ENCODE data around the gene TBX2.

DNA sequence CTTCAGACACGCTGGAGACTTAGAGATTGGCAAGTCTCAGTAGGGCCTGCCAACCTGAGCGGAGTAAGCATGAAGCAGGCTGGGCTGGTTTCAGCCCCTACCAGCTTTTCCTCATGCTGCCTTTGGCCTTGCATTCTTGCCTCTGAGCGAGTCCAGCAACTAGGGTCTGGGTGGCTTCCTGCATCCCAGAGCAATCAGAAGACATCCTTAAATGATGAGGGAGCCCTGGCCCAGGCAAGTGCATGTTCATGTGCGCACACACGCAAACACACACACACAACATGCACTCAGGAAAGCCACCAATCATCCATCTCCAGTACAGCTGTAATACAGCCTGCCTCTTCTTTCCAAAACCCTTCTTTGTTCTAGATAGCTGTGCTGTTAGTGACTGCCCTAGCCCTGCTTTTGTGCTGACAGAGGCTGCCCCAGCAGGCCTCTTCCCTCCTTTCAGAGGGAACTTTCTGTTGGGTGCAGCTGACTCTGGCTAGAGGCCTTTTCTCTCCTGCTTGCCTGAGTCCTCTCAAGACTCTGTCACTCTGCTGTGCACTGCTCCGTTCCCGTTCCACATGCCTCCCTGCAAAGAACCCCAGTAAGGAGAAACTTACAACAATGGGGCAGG, 30.7 kb upstream of the TBX2 start:
- TF ChIP-seq, protein P1, sequence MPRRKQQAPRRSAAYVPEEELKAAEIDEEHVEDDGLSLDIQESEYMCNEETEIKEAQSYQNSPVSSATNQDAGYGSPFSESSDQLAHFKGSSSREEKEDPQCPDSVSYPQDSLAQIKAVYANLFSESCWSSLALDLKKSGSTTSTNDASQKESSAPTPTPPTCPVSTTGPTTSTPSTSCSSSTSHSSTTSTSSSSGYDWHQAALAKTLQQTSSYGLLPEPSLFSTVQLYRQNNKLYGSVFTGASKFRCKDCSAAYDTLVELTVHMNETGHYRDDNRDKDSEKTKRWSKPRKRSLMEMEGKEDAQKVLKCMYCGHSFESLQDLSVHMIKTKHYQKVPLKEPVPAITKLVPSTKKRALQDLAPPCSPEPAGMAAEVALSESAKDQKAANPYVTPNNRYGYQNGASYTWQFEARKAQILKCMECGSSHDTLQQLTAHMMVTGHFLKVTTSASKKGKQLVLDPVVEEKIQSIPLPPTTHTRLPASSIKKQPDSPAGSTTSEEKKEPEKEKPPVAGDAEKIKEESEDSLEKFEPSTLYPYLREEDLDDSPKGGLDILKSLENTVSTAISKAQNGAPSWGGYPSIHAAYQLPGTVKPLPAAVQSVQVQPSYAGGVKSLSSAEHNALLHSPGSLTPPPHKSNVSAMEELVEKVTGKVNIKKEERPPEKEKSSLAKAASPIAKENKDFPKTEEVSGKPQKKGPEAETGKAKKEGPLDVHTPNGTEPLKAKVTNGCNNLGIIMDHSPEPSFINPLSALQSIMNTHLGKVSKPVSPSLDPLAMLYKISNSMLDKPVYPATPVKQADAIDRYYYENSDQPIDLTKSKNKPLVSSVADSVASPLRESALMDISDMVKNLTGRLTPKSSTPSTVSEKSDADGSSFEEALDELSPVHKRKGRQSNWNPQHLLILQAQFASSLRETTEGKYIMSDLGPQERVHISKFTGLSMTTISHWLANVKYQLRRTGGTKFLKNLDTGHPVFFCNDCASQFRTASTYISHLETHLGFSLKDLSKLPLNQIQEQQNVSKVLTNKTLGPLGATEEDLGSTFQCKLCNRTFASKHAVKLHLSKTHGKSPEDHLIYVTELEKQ (tag by site-specific recombination; IDR thresholded peaks at IDR 0.05; ENCODE audit: borderline replicate concordance) = no peak
- TF ChIP-seq, protein P2, sequence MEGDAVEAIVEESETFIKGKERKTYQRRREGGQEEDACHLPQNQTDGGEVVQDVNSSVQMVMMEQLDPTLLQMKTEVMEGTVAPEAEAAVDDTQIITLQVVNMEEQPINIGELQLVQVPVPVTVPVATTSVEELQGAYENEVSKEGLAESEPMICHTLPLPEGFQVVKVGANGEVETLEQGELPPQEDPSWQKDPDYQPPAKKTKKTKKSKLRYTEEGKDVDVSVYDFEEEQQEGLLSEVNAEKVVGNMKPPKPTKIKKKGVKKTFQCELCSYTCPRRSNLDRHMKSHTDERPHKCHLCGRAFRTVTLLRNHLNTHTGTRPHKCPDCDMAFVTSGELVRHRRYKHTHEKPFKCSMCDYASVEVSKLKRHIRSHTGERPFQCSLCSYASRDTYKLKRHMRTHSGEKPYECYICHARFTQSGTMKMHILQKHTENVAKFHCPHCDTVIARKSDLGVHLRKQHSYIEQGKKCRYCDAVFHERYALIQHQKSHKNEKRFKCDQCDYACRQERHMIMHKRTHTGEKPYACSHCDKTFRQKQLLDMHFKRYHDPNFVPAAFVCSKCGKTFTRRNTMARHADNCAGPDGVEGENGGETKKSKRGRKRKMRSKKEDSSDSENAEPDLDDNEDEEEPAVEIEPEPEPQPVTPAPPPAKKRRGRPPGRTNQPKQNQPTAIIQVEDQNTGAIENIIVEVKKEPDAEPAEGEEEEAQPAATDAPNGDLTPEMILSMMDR (tag by site-specific recombination; IDR thresholded peaks at IDR 0.05) = no peak
- no peak for TF ChIP-seq ZNF138 (tag by site-specific recombination; IDR thresholded peaks at IDR 0.05; ENCODE audit: borderline replicate concordance)
- TF ChIP-seq, protein P3, sequence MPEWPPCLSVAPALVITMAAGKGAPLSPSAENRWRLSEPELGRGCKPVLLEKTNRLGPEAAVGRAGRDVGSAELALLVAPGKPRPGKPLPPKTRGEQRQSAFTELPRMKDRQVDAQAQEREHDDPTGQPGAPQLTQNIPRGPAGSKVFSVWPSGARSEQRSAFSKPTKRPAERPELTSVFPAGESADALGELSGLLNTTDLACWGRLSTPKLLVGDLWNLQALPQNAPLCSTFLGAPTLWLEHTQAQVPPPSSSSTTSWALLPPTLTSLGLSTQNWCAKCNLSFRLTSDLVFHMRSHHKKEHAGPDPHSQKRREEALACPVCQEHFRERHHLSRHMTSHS (tag by site-specific recombination; IDR thresholded peaks at IDR 0.05) = no peak
- no peak for TF ChIP-seq ZNF157 (tag by site-specific recombination; IDR thresholded peaks at IDR 0.05)
- no peak for TF ChIP-seq ZNF174 (tag by site-specific recombination; IDR thresholded peaks at IDR 0.05)
- TF ChIP-seq ZNF341 (tag by site-specific recombination; IDR thresholded peaks at IDR 0.05; ENCODE audit: low read depth) = no peak
- TF ChIP-seq, protein P4, sequence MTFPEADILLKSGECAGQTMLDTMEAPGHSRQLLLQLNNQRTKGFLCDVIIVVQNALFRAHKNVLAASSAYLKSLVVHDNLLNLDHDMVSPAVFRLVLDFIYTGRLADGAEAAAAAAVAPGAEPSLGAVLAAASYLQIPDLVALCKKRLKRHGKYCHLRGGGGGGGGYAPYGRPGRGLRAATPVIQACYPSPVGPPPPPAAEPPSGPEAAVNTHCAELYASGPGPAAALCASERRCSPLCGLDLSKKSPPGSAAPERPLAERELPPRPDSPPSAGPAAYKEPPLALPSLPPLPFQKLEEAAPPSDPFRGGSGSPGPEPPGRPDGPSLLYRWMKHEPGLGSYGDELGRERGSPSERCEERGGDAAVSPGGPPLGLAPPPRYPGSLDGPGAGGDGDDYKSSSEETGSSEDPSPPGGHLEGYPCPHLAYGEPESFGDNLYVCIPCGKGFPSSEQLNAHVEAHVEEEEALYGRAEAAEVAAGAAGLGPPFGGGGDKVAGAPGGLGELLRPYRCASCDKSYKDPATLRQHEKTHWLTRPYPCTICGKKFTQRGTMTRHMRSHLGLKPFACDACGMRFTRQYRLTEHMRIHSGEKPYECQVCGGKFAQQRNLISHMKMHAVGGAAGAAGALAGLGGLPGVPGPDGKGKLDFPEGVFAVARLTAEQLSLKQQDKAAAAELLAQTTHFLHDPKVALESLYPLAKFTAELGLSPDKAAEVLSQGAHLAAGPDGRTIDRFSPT (tag by site-specific recombination; IDR thresholded peaks at IDR 0.05) = no peak
- TF ChIP-seq ZNF561 (tag by site-specific recombination; IDR thresholded peaks at IDR 0.05; ENCODE audit: borderline replicate concordance) = no peak
- TF ChIP-seq, protein P5, sequence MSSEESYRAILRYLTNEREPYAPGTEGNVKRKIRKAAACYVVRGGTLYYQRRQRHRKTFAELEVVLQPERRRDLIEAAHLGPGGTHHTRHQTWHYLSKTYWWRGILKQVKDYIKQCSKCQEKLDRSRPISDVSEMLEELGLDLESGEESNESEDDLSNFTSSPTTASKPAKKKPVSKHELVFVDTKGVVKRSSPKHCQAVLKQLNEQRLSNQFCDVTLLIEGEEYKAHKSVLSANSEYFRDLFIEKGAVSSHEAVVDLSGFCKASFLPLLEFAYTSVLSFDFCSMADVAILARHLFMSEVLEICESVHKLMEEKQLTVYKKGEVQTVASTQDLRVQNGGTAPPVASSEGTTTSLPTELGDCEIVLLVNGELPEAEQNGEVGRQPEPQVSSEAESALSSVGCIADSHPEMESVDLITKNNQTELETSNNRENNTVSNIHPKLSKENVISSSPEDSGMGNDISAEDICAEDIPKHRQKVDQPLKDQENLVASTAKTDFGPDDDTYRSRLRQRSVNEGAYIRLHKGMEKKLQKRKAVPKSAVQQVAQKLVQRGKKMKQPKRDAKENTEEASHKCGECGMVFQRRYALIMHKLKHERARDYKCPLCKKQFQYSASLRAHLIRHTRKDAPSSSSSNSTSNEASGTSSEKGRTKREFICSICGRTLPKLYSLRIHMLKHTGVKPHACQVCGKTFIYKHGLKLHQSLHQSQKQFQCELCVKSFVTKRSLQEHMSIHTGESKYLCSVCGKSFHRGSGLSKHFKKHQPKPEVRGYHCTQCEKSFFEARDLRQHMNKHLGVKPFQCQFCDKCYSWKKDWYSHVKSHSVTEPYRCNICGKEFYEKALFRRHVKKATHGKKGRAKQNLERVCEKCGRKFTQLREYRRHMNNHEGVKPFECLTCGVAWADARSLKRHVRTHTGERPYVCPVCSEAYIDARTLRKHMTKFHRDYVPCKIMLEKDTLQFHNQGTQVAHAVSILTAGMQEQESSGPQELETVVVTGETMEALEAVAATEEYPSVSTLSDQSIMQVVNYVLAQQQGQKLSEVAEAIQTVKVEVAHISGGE (tag by site-specific recombination; conservative IDR thresholded peaks at IDR 0.05; ENCODE audit: low read depth) = no peak
- TF ChIP-seq KLF9 (tag by site-specific recombination; IDR thresholded peaks at IDR 0.05; ENCODE audit: low read depth) = no peak
- TF ChIP-seq ZNF133 (tag by site-specific recombination; IDR thresholded peaks at IDR 0.05) = no peak
